Activated T-cell treated with anti-CD3 and anti-CD28 coated beads, Interleukin-2, amount 50 U/mL, for 1 hour (primary cell): ENCODE results near the gene FBLN1.
"Not testable (repeated sequence)": the region's sequence is repeated elsewhere in the genome, so short reads cannot be mapped to it uniquely, and the experiment has no call there.

Experiments used
- DNase-seq: peaks from one replicate; pipeline ENCODE4 v3.0.0-alpha.2; 2020

Gene FBLN1

GRCh38 chr22:45477366-45478107 lies 25.1 kb upstream of the FBLN1 start:
- no peak for DNase-seq

GRCh38 chr22:45478108-45478771 lies 24.4 kb upstream of the FBLN1 start:
- DNase-seq: no peak

- no peak for DNase-seq
Observed at GRCh38 chr22:45480717-45481116, 22.0 kb upstream of the FBLN1 start.

- no peak for DNase-seq
Observed at GRCh38 chr22:45481661-45482060, 21.0 kb upstream of the FBLN1 start.

GRCh38 chr22:45482169-45482568 lies 20.5 kb upstream of the FBLN1 start:
- no peak for DNase-seq

GRCh38 chr22:45483319-45483718 lies 19.4 kb upstream of the FBLN1 start:
- no peak for DNase-seq

GRCh38 chr22:45483918-45484499 lies 18.7 kb upstream of the FBLN1 start:
- DNase-seq: no peak

GRCh38 chr22:45484742-45485141 lies 17.9 kb upstream of the FBLN1 start:
- DNase-seq: no peak

- DNase-seq: no peak
Observed at GRCh38 chr22:45485261-45485660, 17.4 kb upstream of the FBLN1 start.

GRCh38 chr22:45488764-45489370 lies 13.8 kb upstream of the FBLN1 start:
- no peak for DNase-seq

GRCh38 chr22:45490836-45491235 lies 11.8 kb upstream of the FBLN1 start:
- DNase-seq: no peak

- DNase-seq: no peak
Observed at GRCh38 chr22:45491841-45492240, 10.8 kb upstream of the FBLN1 start.

- no peak for DNase-seq
Observed at GRCh38 chr22:45493286-45493771, 9.4 kb upstream of the FBLN1 start.

- not testable (repeated sequence) for DNase-seq
Observed at GRCh38 chr22:45494306-45494705, 8.4 kb upstream of the FBLN1 start.

- DNase-seq: not testable (repeated sequence)
Observed at GRCh38 chr22:45495616-45496015, 7.1 kb upstream of the FBLN1 start.

GRCh38 chr22:45496451-45496941 lies 6.2 kb upstream of the FBLN1 start:
- DNase-seq: no peak

- DNase-seq: no peak
Observed at GRCh38 chr22:45497351-45498145, 5.1 kb upstream of the FBLN1 start.

GRCh38 chr22:45499746-45500145 lies 2.9 kb upstream of the FBLN1 start:
- no peak for DNase-seq

- no peak for DNase-seq
Observed at GRCh38 chr22:45503050-45503815, 550 bp downstream of the FBLN1 start.

GRCh38 chr22:45503816-45504372 lies 1.2 kb downstream of the FBLN1 start:
- no peak for DNase-seq
